HEK293T (cell line): ENCODE results near the gene PDIK1L.
A peak's percentile ranks its signal among the peaks of the same experiment; 100 is the strongest.
"Not testable (repeated sequence)": the region's sequence is repeated elsewhere in the genome, so short reads cannot be mapped to it uniquely, and the experiment has no call there.

Source experiments
- CTCF ChIA-PET: fragments of 350-600 bp; formaldehyde crosslinking; extraction: SDS; loops from one replicate; lab custom pipeline; 2021; ENCODE audit warnings: antibody characterized with exemption, inconsistent platforms; lab: Yijun Ruan, JAX
- POLR2A ChIA-PET: fragments of 350-600 bp; formaldehyde crosslinking; extraction: SDS; loops from one replicate; lab custom pipeline; 2020; ENCODE audit warnings: antibody characterized with exemption, inconsistent platforms; lab: Yijun Ruan, JAX
- DNase-seq: peaks from one replicate; pipeline ENCODE4 v3.0.0; 2012; ENCODE audit warnings: mixed read lengths; ENCODE audit errors: extremely low spot score
- ARNT ChIP-seq: fragments of 450-650 bp; IDR thresholded peaks from 2 replicates; pipeline ENCODE4 v1.6.1; 2017; ENCODE audit warnings: mild to moderate bottlenecking
- BHLHE40 ChIP-seq: fragments of 450-650 bp; IDR thresholded peaks from 2 replicates; pipeline ENCODE4 v1.6.1; 2016; ENCODE audit warnings: mild to moderate bottlenecking, moderate library complexity, borderline replicate concordance
- CTBP1 ChIP-seq: fragments of 450-650 bp; IDR thresholded peaks from 2 replicates; pipeline ENCODE4 v1.6.1; 2016; ENCODE audit warnings: borderline replicate concordance
- ELF4 ChIP-seq: fragments of 450-650 bp; IDR thresholded peaks from 2 replicates; pipeline ENCODE4 v1.6.1; 2017; ENCODE audit warnings: antibody characterized with exemption
- FOXA1 ChIP-seq: fragments of 450-650 bp; IDR thresholded peaks from 2 replicates; pipeline ENCODE4 v1.6.1; 2016; ENCODE audit warnings: mild to moderate bottlenecking
- FOXK2 ChIP-seq: fragments of 450-650 bp; IDR thresholded peaks from 2 replicates; pipeline ENCODE4 v1.6.1; 2016; ENCODE audit warnings: mild to moderate bottlenecking
- FOXM1 ChIP-seq: fragments of 450-650 bp; IDR thresholded peaks from 2 replicates; pipeline ENCODE4 v1.6.1; 2017; ENCODE audit warnings: mild to moderate bottlenecking, borderline replicate concordance
- HDGF ChIP-seq: fragments of 450-650 bp; IDR thresholded peaks from 2 replicates; pipeline ENCODE4 v1.6.1; 2017; ENCODE audit warnings: antibody characterized with exemption, borderline replicate concordance
- L3MBTL2 ChIP-seq: fragments of 450-650 bp; conservative IDR thresholded peaks from 2 replicates; pipeline ENCODE4 v1.6.1; 2016; ENCODE audit warnings: mild to moderate bottlenecking
- LEF1 ChIP-seq: fragments of 450-650 bp; IDR thresholded peaks from 2 replicates; pipeline ENCODE4 v1.6.1; 2017; ENCODE audit warnings: mild to moderate bottlenecking, borderline replicate concordance
- NFRKB ChIP-seq: fragments of 450-650 bp; IDR thresholded peaks from 2 replicates; pipeline ENCODE4 v1.6.1; 2016; ENCODE audit warnings: mild to moderate bottlenecking, moderate library complexity
- PKNOX1 ChIP-seq: fragments of 450-650 bp; IDR thresholded peaks from 2 replicates; pipeline ENCODE4 v1.6.1; 2016
- SP1 ChIP-seq: fragments of 450-650 bp; IDR thresholded peaks from 2 replicates; pipeline ENCODE4 v1.6.1; 2017
- SUZ12 ChIP-seq: fragments of 450-650 bp; IDR thresholded peaks from 2 replicates; pipeline ENCODE4 v1.6.1; 2016; ENCODE audit warnings: mild to moderate bottlenecking
- TARDBP ChIP-seq: fragments of 450-650 bp; IDR thresholded peaks from 2 replicates; pipeline ENCODE4 v1.6.1; 2016
- ZNF384 ChIP-seq: fragments of 450-650 bp; IDR thresholded peaks from 2 replicates; pipeline ENCODE4 v1.6.1; 2016

The PDIK1L gene

GRCh38 chr1:26102119-26102518 is 9.5 kb upstream of the PDIK1L start:
- CTCF ChIA-PET = interaction anchor here (2.1 to 2.4 kb wide), 2 partner anchors 44 to 66 kb away, joined by 7 to 11 read pairs; no protein-coding TSS in a partner anchor

GRCh38 chr1:26102526-26102925 is 9.1 kb upstream of the PDIK1L start:
- no peak for TF ChIP-seq SP1
- TF ChIP-seq FOXM1 = no peak
- CTCF ChIA-PET = interaction anchor here (2.1 to 2.4 kb wide), 2 partner anchors 43 to 66 kb away, joined by 7 to 11 read pairs; no protein-coding TSS in a partner anchor
- DNase-seq = no peak
- POLR2A ChIA-PET = interaction anchor here (1.5 to 1.6 kb wide), 3 partner anchors 9 to 68 kb away, joined by 3 to 7 read pairs (median 5); partner anchors contain the start of gene PDIK1L

More at GRCh38 chr1:26102119-26102518, 9.5 kb upstream of the PDIK1L start:
- POLR2A ChIA-PET = interaction anchor here (1.5 to 1.6 kb wide), 3 partner anchors 9 to 67 kb away, joined by 3 to 7 read pairs (median 5); partner anchors contain the start of gene PDIK1L
- DNase-seq = no peak
- no peak for TF ChIP-seq SUZ12
- no peak for TF ChIP-seq PKNOX1
- no peak for TF ChIP-seq ZNF384
- TF ChIP-seq LEF1 = no peak
- TF ChIP-seq SP1 = no peak
- no peak for TF ChIP-seq HDGF
- TF ChIP-seq BHLHE40 = no peak
- TF ChIP-seq L3MBTL2 = no peak
- no peak for TF ChIP-seq FOXK2
- TF ChIP-seq ELF4 = no peak
- no peak for TF ChIP-seq ARNT
- TF ChIP-seq TARDBP = no peak
- no peak for TF ChIP-seq FOXM1
- TF ChIP-seq CTBP1 = no peak
- TF ChIP-seq NFRKB = no peak
- no peak for TF ChIP-seq FOXA1

GRCh38 chr1:26105226-26105548 is 6.4 kb upstream of the PDIK1L start:
- DNase-seq, POLR2A ChIA-PET: not testable (repeated sequence)
- CTCF ChIA-PET = interaction anchor here (0.6 to 1.1 kb wide), 3 partner anchors 9 to 71 kb away, joined by 3 to 7 read pairs (median 3); no protein-coding TSS in a partner anchor

- POLR2A ChIA-PET = interaction anchor here (1.4 kb wide), 1 partner anchor 36 kb away, joined by 4 read pairs; no protein-coding TSS in a partner anchor
- CTCF ChIA-PET = interaction anchor here (1.1 kb wide), 1 partner anchor 35 kb away, joined by 4 read pairs; no protein-coding TSS in a partner anchor
Observed at GRCh38 chr1:26109229-26110164, 2.1 kb upstream of the PDIK1L start.

GRCh38 chr1:26110731-26111529 is 694 bp upstream of the PDIK1L start:
- peak; percentile 71 for DNase-seq
- POLR2A ChIA-PET = interaction anchor here (0.8 to 1.9 kb wide), 6 partner anchors 8 to 77 kb away, joined by 3 to 7 read pairs (median 4); no protein-coding TSS in a partner anchor
- CTCF ChIA-PET = no interaction called here

More at GRCh38 chr1:26109229-26110164, 2.1 kb upstream of the PDIK1L start:
- TF ChIP-seq ELF4 (no peak), HDGF (no peak), BHLHE40 (no peak), SUZ12 (no peak), CTBP1 (no peak), NFRKB (no peak), SP1 (no peak), ARNT (no peak), PKNOX1 (no peak)
- DNase-seq = no peak

More at GRCh38 chr1:26110731-26111529, 694 bp upstream of the PDIK1L start:
- TF ChIP-seq PKNOX1 (no peak), TARDBP (no peak), FOXM1 (no peak), L3MBTL2 (no peak), HDGF (no peak), CTBP1 (no peak), FOXK2 (no peak), NFRKB (no peak)
